Stomach (tissue), 4 donors: ENCODE results near the gene DEPDC1B.
"Not testable (repeated sequence)": the region's sequence is repeated elsewhere in the genome, so short reads cannot be mapped to it uniquely, and the experiment has no call there.

ENCODE experiments used
- CTCF ChIP-seq, 7 experiments: fragments of 450-650 bp in 4 of 7; fragments of 200-600 bp in 3 of 7; sonication (generic) in 3 of 7; IDR thresholded peaks; one replicate each; pipeline ENCODE4 v1.5.1; 2016 to 2019; ENCODE audit warnings: antibody characterized with exemption in 7 of 7, control low read depth in 2 of 7, mild to moderate bottlenecking in 1 of 7
- EP300 ChIP-seq: sonication (generic); formaldehyde crosslinking; IDR thresholded peaks from one replicate; pipeline ENCODE4 v1.6.1; 2017; ENCODE audit warnings: antibody characterized with exemption

DNA sequence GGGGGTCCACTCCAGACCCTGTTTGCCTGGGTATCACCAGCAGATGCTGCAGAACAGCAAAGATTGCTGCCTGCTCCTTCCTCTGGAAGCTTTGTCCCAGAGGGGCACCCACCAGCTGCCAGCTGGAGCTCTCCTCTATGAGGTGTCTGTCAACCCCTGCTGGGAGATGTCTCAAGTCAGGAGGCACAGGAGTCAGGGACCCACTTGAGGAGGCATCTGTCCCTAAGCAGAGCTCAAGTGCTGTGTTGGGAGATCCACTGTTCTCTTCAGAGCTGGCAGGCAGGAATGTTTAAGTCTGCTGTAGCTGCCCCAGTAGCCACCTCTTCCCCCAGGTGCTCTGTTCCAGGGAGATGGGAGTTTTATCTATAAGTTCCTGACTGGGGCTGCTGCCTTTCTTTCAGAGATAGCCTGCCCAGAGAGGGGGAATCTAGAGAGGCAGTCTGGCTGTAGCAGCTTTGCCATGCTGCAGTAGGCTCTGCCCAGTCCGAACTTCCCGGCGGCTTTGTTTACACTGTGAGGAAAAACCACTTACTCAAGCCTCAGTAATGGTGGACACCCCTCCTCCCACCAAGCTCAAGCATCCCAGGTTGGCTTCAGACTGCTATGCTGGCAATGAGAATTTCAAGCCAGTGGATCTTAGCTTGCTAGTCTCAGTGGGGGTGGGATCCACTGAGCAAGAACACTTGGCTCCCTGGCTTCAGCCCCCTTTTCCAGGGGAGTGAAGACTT is 15.4 kb upstream of the DEPDC1B start:
- not testable (repeated sequence) for TF ChIP-seq CTCF (IDR thresholded peaks at IDR 0.05); EP300
